ENCODE measurements around the gene UNK. TPM values are rescaled to one million over a fixed set of nuclear protein-coding genes. Genes with fewer than 3 reads are reported as not detected.
A peak's percentile ranks its signal among the peaks of the same experiment; 100 is the strongest.

The UNK gene
- total RNA-seq, 1 donor, result 30.2 TPM

DNA sequence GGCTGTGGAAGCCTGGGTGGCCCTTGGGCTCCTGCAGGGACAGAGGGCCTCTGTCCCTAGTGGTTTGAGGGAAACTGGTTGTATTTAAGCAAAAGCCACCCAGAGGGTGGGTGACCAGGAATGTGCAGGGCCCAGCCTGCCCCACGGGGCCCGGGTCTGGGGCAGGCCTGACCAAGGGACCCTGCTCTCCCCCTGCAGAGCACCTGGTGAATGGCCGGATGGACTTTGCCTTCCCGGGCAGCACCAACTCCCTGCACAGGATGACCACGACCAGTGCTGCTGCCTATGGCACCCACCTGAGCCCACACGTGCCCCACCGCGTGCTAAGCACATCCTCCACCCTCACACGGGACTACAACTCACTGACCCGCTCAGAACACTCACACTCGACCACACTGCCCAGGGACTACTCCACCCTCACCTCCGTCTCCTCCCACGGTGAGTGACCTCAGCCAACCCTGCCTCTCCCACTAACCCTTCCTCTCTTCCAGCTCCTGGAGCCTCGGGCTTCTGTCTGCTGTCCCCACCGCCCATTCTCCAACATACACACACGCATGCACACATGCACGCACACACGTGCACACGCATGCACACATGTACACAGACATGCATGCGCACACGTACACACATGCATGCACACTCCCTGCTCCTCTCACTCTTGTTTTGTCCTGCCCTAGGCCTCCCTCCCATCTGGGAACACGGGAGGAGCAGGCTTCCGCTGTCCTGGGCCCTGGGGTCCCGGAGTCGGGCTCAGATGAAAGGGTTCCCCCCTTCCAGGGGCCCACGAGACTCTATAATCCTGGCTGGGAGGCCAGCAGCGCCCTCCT is 30.0 kb upstream of the UNK start:
- no peak overlapping the region for H3K4me3 ChIP-seq (ENCODE audit: low read depth, low read length)
- no peak for DNase-seq (ENCODE audit: low read depth)

DNA sequence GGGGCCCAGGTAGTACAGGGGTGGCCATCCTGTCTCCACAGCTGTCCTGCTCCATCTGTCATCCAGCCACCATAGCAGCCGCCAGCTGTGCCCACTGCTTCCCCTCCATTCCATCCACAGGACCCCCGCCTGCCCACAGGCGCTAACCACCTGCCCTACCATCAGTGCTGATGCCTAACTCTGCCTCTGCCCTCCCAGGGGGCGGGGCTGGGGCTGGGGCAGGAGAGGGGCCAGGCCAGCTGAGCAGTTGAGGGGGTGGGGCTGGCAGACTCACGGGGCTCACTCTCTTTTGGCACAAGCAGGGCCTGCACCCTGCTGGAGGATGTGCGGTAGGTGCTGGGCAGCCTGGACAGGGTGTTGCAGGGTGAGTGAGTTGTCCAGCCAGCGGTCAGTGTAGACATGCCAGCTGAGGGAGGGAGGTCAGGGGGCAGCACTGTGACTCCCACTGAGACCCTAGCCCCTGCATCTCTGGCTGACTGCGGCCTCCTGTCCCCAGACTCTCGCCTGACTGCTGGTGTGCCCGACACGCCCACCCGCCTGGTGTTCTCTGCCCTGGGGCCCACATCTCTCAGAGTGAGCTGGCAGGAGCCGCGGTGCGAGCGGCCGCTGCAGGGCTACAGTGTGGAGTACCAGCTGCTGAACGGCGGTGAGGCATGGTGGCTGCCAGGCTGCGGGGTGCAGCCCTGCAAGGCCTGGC is 29.3 kb upstream of the UNK start:
- no peak for DNase-seq (ENCODE audit: low read depth)
- TF ChIP-seq, protein P1, sequence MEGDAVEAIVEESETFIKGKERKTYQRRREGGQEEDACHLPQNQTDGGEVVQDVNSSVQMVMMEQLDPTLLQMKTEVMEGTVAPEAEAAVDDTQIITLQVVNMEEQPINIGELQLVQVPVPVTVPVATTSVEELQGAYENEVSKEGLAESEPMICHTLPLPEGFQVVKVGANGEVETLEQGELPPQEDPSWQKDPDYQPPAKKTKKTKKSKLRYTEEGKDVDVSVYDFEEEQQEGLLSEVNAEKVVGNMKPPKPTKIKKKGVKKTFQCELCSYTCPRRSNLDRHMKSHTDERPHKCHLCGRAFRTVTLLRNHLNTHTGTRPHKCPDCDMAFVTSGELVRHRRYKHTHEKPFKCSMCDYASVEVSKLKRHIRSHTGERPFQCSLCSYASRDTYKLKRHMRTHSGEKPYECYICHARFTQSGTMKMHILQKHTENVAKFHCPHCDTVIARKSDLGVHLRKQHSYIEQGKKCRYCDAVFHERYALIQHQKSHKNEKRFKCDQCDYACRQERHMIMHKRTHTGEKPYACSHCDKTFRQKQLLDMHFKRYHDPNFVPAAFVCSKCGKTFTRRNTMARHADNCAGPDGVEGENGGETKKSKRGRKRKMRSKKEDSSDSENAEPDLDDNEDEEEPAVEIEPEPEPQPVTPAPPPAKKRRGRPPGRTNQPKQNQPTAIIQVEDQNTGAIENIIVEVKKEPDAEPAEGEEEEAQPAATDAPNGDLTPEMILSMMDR (IDR thresholded peaks at IDR 0.05; ENCODE audit: insufficient read depth, low read length), result no peak
- no peak overlapping the region for H3K4me3 ChIP-seq (ENCODE audit: low read depth, low read length)

More for the DNA sequence above, 30.0 kb upstream of the UNK start:
- TF ChIP-seq, protein P1 (IDR thresholded peaks at IDR 0.05; ENCODE audit: insufficient read depth, low read length), result no peak

DNA sequence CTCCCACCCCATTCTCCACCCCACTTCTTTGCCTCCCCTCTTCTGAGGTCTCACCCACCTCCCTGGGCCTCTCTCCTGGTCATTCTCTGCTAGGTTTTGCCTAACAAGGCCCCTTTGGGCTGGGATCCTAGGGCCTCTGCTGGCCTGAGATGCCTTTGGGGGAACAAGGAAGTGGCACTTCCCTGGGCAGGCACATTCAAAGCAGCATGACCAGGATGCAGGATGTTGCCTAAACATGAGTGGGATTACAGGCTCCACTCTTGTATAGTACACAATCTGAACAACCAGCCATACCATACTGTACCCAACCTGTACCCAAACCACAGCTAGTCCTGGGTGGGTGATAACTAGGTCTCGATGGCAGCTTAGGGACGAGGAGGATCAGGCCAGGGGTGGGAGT is 28.6 kb upstream of the UNK start:
- DNase-seq (ENCODE audit: low read depth), result no peak
- TF ChIP-seq, protein P1 (IDR thresholded peaks at IDR 0.05; ENCODE audit: insufficient read depth, low read length), result no peak
- no peak overlapping the region for H3K4me3 ChIP-seq (ENCODE audit: low read depth, low read length)

DNA sequence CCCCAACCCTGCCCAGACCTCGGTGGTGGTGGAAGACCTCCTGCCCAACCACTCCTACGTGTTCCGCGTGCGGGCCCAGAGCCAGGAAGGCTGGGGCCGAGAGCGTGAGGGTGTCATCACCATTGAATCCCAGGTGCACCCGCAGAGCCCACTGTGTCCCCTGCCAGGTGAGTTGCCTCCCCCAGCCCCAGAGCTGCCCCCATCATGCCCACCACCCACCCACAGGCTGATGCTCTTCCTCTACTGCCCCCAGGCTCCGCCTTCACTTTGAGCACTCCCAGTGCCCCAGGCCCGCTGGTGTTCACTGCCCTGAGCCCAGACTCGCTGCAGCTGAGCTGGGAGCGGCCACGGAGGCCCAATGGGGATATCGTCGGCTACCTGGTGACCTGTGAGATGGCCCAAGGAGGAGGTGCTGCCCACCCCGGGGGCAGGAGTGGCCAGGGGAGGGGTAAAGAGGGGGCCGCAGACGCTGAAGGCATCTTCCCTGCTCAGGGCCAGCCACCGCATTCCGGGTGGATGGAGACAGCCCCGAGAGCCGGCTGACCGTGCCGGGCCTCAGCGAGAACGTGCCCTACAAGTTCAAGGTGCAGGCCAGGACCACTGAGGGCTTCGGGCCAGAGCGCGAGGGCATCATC is 28.0 kb upstream of the UNK start:
- TF ChIP-seq, protein P1 (IDR thresholded peaks at IDR 0.05; ENCODE audit: insufficient read depth, low read length), result no peak
- no peak overlapping the region for H3K4me3 ChIP-seq (ENCODE audit: low read depth, low read length)
- DNase-seq (ENCODE audit: low read depth), result no peak

DNA sequence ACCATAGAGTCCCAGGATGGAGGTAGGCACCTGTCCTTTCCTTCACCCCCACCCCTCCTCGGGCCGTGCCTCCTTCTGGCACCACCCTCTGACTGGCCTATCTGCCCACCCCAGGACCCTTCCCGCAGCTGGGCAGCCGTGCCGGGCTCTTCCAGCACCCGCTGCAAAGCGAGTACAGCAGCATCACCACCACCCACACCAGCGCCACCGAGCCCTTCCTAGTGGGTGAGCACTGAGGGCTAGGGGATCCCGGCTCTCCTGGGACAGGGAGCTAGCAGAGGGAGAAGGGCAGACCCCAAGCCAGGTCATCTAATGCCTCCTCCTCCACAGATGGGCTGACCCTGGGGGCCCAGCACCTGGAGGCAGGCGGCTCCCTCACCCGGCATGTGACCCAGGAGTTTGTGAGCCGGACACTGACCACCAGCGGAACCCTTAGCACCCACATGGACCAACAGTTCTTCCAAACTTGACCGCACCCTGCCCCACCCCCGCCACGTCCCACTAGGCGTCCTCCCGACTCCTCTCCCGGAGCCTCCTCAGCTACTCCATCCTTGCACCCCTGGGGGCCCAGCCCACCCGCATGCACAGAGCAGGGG is 27.4 kb upstream of the UNK start:
- no peak overlapping the region for H3K4me3 ChIP-seq (ENCODE audit: low read depth, low read length)
- TF ChIP-seq, protein P1 (IDR thresholded peaks at IDR 0.05; ENCODE audit: insufficient read depth, low read length), result no peak
- no peak for DNase-seq (ENCODE audit: low read depth)

DNA sequence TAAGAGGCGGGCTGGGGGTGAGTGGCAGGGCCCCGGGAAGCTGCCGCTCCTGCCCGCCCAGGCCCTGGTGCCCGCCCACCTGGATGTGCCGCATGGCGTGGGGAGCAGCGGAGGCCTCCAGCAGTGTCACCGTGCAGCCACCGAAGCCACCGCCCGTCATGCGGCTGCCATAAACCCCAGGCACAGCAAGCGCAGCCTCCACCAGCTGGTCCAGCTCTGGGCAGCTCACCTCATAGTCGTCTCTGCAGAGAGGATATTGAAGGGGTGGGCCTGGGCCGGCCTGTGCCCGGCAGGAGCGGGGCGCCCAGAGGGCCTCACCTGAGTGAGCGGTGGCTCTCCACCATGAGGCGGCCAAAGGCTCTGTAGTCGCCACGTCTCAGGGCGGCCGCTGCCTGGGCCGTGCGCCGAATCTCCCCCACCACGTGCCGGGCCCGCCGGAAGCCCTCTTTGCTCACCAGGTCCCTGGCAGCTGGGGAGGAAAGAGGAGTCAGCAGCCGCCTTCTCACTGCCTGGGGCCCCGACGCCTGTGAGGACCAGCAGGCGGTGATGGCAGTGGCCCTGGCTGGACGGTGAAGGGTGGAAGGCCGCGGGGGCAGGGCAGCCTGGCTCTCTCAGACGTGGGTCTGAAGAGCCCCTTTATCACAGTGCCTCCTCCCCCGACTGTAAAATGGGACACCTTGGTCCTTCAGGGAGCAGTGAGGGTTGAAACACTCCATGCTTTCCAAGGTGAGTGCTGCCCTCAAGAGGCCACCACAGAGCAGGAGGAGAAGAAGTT is 26.3 kb upstream of the UNK start:
- no peak overlapping the region for H3K4me3 ChIP-seq (ENCODE audit: low read depth, low read length)
- TF ChIP-seq, protein P1 (IDR thresholded peaks at IDR 0.05; ENCODE audit: insufficient read depth, low read length), result peak; percentile 23
- no peak for DNase-seq (ENCODE audit: low read depth)

Data from fibroblast of the aortic adventitia (primary cell).